ENCODE results near the gene NME9. TPM values are rescaled to one million over a fixed set of nuclear protein-coding genes. Genes with fewer than 3 reads are reported as not detected.
A peak's percentile ranks its signal among the peaks of the same experiment; 100 is the strongest.

Gene NME9
- total and polyA plus RNA-seq, 4 experiments from 2014 or later = 0.80 to 1.4 (median 1.1) TPM

- no peak for DNase-seq
- peaks cover 10 to 19% of the 10 kb centered on the region in 2 donors for H3K36me3 Mint-ChIP-seq
- Histone ChIP-seq H3K9me3 (ENCODE audit: control insufficient read depth in 1 of 2, low read length in 2 of 2) (no peaks in the 10 kb centered on the region), H3K4me1 (ENCODE audit: insufficient read depth, low read length) (peaks cover 13% of the 10 kb centered on the region), H3K27me3 (ENCODE audit: insufficient read depth, low read length) (no peaks in the 10 kb centered on the region), H3K27ac (ENCODE audit: low read depth, low read length) (no peak overlapping the region), H3K4me3 (ENCODE audit: low read length in 2 of 2) (no peak overlapping the region), H3K36me3 (ENCODE audit: insufficient read depth, low read length) (peaks cover 4% of the 10 kb centered on the region)
- peaks cover 5 to 18% (median 12%) of the 10 kb centered on the region in 4 donors for H3K4me1 Mint-ChIP-seq
- intact Hi-C loops (cut with micrococcal nuclease) = no loop called here
- no peaks in the 10 kb centered on the region for H3K27me3 Mint-ChIP-seq
- CTCF ChIA-PET (ENCODE audit: partially characterized antibody) = no interaction called here
- H3K9me3 Mint-ChIP-seq = peaks cover 0 to 1% (median 0%) of the 10 kb centered on the region in 8 donors
- H3K27ac Mint-ChIP-seq = no peak overlapping the region
- POLR2A ChIA-PET (ENCODE audit: partially characterized antibody) = no interaction called here
- no peak overlapping the region for H3K4me3 Mint-ChIP-seq
Observed at GRCh38 chr3:138300647-138301046, 29.0 kb downstream of the NME9 start.

DNA sequence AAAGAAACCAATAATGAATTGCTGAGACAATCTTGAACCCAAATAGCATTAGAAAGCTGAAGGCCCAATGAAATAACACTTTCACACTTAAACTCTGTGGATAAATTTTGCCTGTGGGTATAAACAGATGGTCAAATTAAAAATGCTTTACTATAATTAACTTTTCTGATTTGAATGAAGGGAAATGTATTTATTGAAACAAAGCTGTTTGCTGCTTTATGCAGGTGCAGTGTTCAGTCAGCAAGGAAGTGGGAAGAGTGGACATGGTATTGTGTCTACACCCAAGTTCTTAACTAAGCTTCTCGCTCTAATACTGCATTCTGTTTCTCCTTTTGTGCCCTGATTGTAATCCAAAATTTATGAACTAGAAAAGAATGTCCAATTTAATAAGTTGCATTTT lies 31.8 kb downstream of the NME9 start:
- H3K27ac Mint-ChIP-seq = peak overlapping the region in 4 of 7 donors; percentile 8 to 81 (median 59)
- H3K4me1 Mint-ChIP-seq = peaks cover 7 to 24% (median 13%) of the 10 kb centered on the region in 4 donors
- ChIA-PET CTCF (ENCODE audit: partially characterized antibody) (interaction anchor here (1.2 kb wide), 1 partner anchor 29 kb away, joined by 4 read pairs; no protein-coding TSS in a partner anchor), POLR2A (ENCODE audit: partially characterized antibody) (no interaction called here)
- H3K4me3 ChIP-seq (ENCODE audit: low read length in 2 of 2) = no peak overlapping the region
- no peaks in the 10 kb centered on the region for H3K9me3 Mint-ChIP-seq
- H3K36me3 Mint-ChIP-seq = peaks cover 25 to 41% of the 10 kb centered on the region in 2 donors
- no peaks in the 10 kb centered on the region for H3K27me3 Mint-ChIP-seq
- H3K4me1 ChIP-seq (ENCODE audit: insufficient read depth, low read length) = peaks cover 16% of the 10 kb centered on the region
- no peak overlapping the region for H3K27ac ChIP-seq (ENCODE audit: low read depth, low read length)
- H3K9me3 ChIP-seq (ENCODE audit: control insufficient read depth in 1 of 2, low read length in 2 of 2) = no peaks in the 10 kb centered on the region
- H3K4me3 Mint-ChIP-seq = no peak overlapping the region
- intact Hi-C loops (cut with micrococcal nuclease) = no loop called here
- H3K36me3 ChIP-seq (ENCODE audit: insufficient read depth, low read length) = peaks cover 9% of the 10 kb centered on the region
- no peak for DNase-seq
- no peaks in the 10 kb centered on the region for H3K27me3 ChIP-seq (ENCODE audit: insufficient read depth, low read length)

- peak overlapping the region in 6 of 8 donors; percentile 3 to 59 (median 26) for H3K4me3 Mint-ChIP-seq
- peaks cover 31 to 46% of the 10 kb centered on the region in 2 donors for H3K36me3 Mint-ChIP-seq
- Histone ChIP-seq H3K27me3 (ENCODE audit: insufficient read depth, low read length) (no peaks in the 10 kb centered on the region), H3K4me1 (ENCODE audit: insufficient read depth, low read length) (peaks cover 16% of the 10 kb centered on the region), H3K27ac (ENCODE audit: low read depth, low read length) (no peak overlapping the region), H3K4me3 (ENCODE audit: low read length in 2 of 2) (no peak overlapping the region), H3K9me3 (ENCODE audit: control insufficient read depth in 1 of 2, low read length in 2 of 2) (no peaks in the 10 kb centered on the region), H3K36me3 (ENCODE audit: insufficient read depth, low read length) (peaks cover 11% of the 10 kb centered on the region)
- POLR2A ChIA-PET (ENCODE audit: partially characterized antibody) = interaction anchor here (1.1 kb wide), 1 partner anchor 7 kb away, joined by 3 read pairs; no protein-coding TSS in a partner anchor
- no peaks in the 10 kb centered on the region for H3K9me3 Mint-ChIP-seq
- DNase-seq = peak in 1 of 5 donors; percentile 5
- no peaks in the 10 kb centered on the region for H3K27me3 Mint-ChIP-seq
- CTCF ChIA-PET (ENCODE audit: partially characterized antibody) = interaction anchor here (1.9 kb wide), 1 partner anchor 31 kb away, joined by 4 read pairs; no protein-coding TSS in a partner anchor
- peaks cover 7 to 24% (median 13%) of the 10 kb centered on the region in 4 donors for H3K4me1 Mint-ChIP-seq
- intact Hi-C loops (cut with micrococcal nuclease) = no loop called here
- H3K27ac Mint-ChIP-seq = peak overlapping the region; percentile 7 to 81 (median 72)
Observed at GRCh38 chr3:138297059-138297607, 32.5 kb downstream of the NME9 start.

GRCh38 chr3:138296639-138297038 lies 33.0 kb downstream of the NME9 start:
- H3K4me3 ChIP-seq (ENCODE audit: low read length in 2 of 2) = no peak overlapping the region
- H3K27ac ChIP-seq (ENCODE audit: low read depth, low read length) = no peak overlapping the region
- H3K4me3 Mint-ChIP-seq = peak overlapping the region in 5 of 8 donors; percentile 3 to 57 (median 31)
- no peaks in the 10 kb centered on the region for H3K9me3 ChIP-seq (ENCODE audit: control insufficient read depth in 1 of 2, low read length in 2 of 2)
- ChIA-PET CTCF (ENCODE audit: partially characterized antibody) (interaction anchor here (1.9 kb wide), 1 partner anchor 32 kb away, joined by 4 read pairs; no protein-coding TSS in a partner anchor), POLR2A (ENCODE audit: partially characterized antibody) (interaction anchor here (1.1 kb wide), 1 partner anchor 8 kb away, joined by 3 read pairs; no protein-coding TSS in a partner anchor)
- H3K36me3 ChIP-seq (ENCODE audit: insufficient read depth, low read length) = peaks cover 11% of the 10 kb centered on the region
- no peaks in the 10 kb centered on the region for H3K27me3 Mint-ChIP-seq
- H3K4me1 ChIP-seq (ENCODE audit: insufficient read depth, low read length) = peaks cover 16% of the 10 kb centered on the region
- H3K36me3 Mint-ChIP-seq = peaks cover 34 to 47% of the 10 kb centered on the region in 2 donors
- H3K4me1 Mint-ChIP-seq = peaks cover 7 to 24% (median 13%) of the 10 kb centered on the region in 4 donors
- peak overlapping the region in 5 of 7 donors; percentile 7 to 75 (median 58) for H3K27ac Mint-ChIP-seq
- DNase-seq = no peak
- no peaks in the 10 kb centered on the region for H3K9me3 Mint-ChIP-seq
- H3K27me3 ChIP-seq (ENCODE audit: insufficient read depth, low read length) = no peaks in the 10 kb centered on the region
- intact Hi-C loops (cut with micrococcal nuclease) = no loop called here

- ChIA-PET CTCF (ENCODE audit: partially characterized antibody) (no interaction called here), POLR2A (ENCODE audit: partially characterized antibody) (no interaction called here)
- intact Hi-C loops (cut with micrococcal nuclease) = no loop called here
- H3K4me3 ChIP-seq (ENCODE audit: low read length in 2 of 2) = no peak overlapping the region
- peak overlapping the region in 3 of 7 donors; percentile 39 to 81 (median 70) for H3K27ac Mint-ChIP-seq
- no peaks in the 10 kb centered on the region for H3K9me3 ChIP-seq (ENCODE audit: control insufficient read depth in 1 of 2, low read length in 2 of 2)
- peaks cover 49 to 52% of the 10 kb centered on the region in 2 donors for H3K36me3 Mint-ChIP-seq
- peaks cover 0 to 7% (median 0%) of the 10 kb centered on the region in 4 donors for H3K4me1 Mint-ChIP-seq
- H3K27me3 Mint-ChIP-seq = no peaks in the 10 kb centered on the region
- H3K27me3 ChIP-seq (ENCODE audit: insufficient read depth, low read length) = no peaks in the 10 kb centered on the region
- no peaks in the 10 kb centered on the region for H3K4me1 ChIP-seq (ENCODE audit: insufficient read depth, low read length)
- no peak overlapping the region for H3K27ac ChIP-seq (ENCODE audit: low read depth, low read length)
- H3K4me3 Mint-ChIP-seq = no peak overlapping the region
- H3K36me3 ChIP-seq (ENCODE audit: insufficient read depth, low read length) = peaks cover 49% of the 10 kb centered on the region
- peaks cover 0 to 2% (median 0%) of the 10 kb centered on the region in 8 donors for H3K9me3 Mint-ChIP-seq
- DNase-seq = no peak
Observed at GRCh38 chr3:138289701-138290100, 40.0 kb downstream of the NME9 start.

DNA sequence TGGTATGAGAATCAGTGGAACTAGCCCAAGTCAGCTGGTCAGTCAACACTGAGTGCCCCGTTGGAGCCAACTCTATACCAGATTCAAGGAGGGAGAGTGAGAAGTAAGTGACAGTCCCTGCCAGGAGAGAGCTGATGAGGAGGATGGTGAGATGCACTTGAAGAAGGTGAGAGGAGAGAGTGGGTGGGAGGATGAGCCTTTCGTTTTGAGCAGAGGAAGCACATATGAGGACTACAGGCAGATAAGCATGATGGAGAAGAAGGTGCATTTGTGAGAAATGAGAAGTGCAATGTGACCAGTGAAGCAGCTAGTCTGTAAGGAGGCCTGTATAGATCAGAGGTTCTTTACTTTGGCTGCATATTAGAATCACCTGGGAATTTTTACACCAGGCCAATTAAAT lies 40.4 kb downstream of the NME9 start:
- Mint-ChIP-seq H3K9me3 (peaks cover 0 to 2% (median 0%) of the 10 kb centered on the region in 8 donors), H3K27ac (peak overlapping the region in 3 of 7 donors; percentile 49 to 81 (median 73)), H3K36me3 (peaks cover 46 to 47% of the 10 kb centered on the region in 2 donors), H3K27me3 (no peaks in the 10 kb centered on the region), H3K4me1 (peaks cover 0 to 7% (median 0%) of the 10 kb centered on the region in 4 donors), H3K4me3 (no peak overlapping the region)
- no peak overlapping the region for H3K27ac ChIP-seq (ENCODE audit: low read depth, low read length)
- intact Hi-C loops (cut with micrococcal nuclease) = no loop called here
- H3K9me3 ChIP-seq (ENCODE audit: control insufficient read depth in 1 of 2, low read length in 2 of 2) = no peaks in the 10 kb centered on the region
- no peak overlapping the region for H3K4me3 ChIP-seq (ENCODE audit: low read length in 2 of 2)
- ChIA-PET CTCF (ENCODE audit: partially characterized antibody) (no interaction called here), POLR2A (ENCODE audit: partially characterized antibody) (no interaction called here)
- H3K36me3 ChIP-seq (ENCODE audit: insufficient read depth, low read length) = peaks cover 53% of the 10 kb centered on the region
- no peaks in the 10 kb centered on the region for H3K27me3 ChIP-seq (ENCODE audit: insufficient read depth, low read length)
- no peak for DNase-seq
- H3K4me1 ChIP-seq (ENCODE audit: insufficient read depth, low read length) = no peaks in the 10 kb centered on the region

DNA sequence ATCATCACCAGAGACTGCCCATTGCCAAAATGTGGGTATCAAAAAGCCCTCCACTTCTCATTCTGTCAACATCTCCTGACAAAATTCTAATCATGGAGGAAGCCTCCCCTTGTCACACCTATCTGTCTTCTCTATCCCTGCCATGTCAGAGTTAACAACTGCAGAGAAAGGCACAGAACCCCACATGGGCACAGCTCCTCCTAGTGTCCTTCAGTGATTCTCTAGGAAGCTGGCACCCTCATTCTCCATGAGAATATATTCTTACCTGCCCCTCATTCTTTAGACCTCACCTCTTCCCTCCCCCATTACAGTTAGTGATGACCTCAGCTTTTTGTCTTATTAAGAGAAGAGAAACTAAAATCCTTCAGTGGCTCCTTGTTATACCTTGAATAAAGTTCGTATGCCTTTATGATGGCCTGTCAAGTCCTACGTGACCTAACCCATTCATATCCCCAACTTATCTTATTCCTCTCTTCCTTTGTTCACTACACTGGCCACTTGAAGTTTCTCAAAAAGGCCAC lies 44.6 kb downstream of the NME9 start:
- Mint-ChIP-seq H3K9me3 (peaks cover 0 to 2% (median 0%) of the 10 kb centered on the region in 8 donors), H3K36me3 (peaks cover 32 to 40% of the 10 kb centered on the region in 2 donors), H3K4me3 (no peak overlapping the region), H3K27ac (no peak overlapping the region), H3K27me3 (no peaks in the 10 kb centered on the region), H3K4me1 (peaks cover 0 to 8% (median 3%) of the 10 kb centered on the region in 4 donors)
- H3K27ac ChIP-seq (ENCODE audit: low read depth, low read length) = no peak overlapping the region
- H3K9me3 ChIP-seq (ENCODE audit: control insufficient read depth in 1 of 2, low read length in 2 of 2) = no peaks in the 10 kb centered on the region
- H3K36me3 ChIP-seq (ENCODE audit: insufficient read depth, low read length) = peaks cover 41% of the 10 kb centered on the region
- ChIA-PET POLR2A (ENCODE audit: partially characterized antibody) (no interaction called here), CTCF (ENCODE audit: partially characterized antibody) (interaction anchor here (0.9 kb wide), 1 partner anchor 110 kb away, joined by 3 read pairs; the partner anchor contains the start of gene DBR1)
- no peak overlapping the region for H3K4me3 ChIP-seq (ENCODE audit: low read length in 2 of 2)
- H3K27me3 ChIP-seq (ENCODE audit: insufficient read depth, low read length) = no peaks in the 10 kb centered on the region
- no peak for DNase-seq
- intact Hi-C loops (cut with micrococcal nuclease) = no loop called here
- no peaks in the 10 kb centered on the region for H3K4me1 ChIP-seq (ENCODE audit: insufficient read depth, low read length)

Measured in CD4-positive, alpha-beta memory T cell (primary cell).